ENCODE data around the gene HOMER2. TPM values are rescaled to one million over a fixed set of nuclear protein-coding genes. Genes with fewer than 3 reads are reported as not detected.

Gene HOMER2
- total and polyA plus RNA-seq, 2 of the 13 experiments (the other 11 are each of a cell fraction or from before 2014, with no cell fraction given): 12.9 to 14.1 TPM

DNA sequence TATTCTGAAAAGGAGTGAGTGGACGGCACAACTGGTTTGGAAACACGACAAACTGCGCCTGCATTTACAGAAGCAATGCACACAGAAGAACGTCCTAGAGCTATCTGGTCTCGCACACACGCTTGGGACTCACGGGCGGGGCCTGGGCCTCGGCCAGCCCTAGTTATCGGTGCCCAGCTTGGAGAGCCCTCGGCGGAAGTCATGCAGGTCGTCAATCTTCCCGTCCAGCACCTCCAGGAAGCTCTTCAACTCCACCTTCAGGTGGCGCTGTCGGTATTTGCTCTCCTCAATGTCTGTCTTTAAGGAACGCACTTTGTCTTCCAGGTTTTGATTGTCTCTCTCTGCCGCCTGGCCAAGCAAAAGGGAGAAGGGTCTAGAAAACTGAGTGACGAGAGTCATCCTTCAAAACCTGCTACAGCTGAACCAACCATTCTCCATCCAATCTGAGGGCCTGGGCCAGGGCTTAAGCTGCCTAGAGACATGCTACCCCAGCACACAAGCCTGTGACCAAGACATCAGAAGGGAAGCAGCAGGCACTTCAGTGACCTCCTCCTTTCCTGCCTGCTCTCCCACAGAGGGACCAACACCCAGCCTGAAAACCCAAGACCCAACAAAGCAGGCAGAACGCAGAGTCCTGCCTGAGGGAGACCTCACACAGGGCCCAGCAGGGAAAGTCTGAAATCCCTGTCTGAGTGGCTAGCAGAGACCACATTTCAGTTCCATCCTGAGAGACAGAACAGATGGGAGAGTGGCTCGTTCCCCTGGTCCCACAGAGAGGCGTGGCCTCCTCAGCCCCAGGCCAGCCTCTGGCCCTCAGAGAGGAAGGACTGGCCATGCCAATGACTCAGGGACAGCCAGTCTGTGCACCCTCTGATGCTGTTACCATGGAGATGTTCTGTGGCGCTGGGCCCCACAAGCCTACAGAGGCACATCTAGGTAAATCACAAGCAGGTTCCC, 102.7 kb downstream of the HOMER2 start (continued):
- TF ChIP-seq SRY (CRISPR knock-in tag; IDR thresholded peaks at IDR 0.05): no peak
- TF ChIP-seq GABPA (IDR thresholded peaks at IDR 0.05; ENCODE audit: low read depth, low read length): no peak
- peak; percentile 78 for TF ChIP-seq GABPA (CRISPR knock-in tag; IDR thresholded peaks at IDR 0.05; ENCODE audit: low read depth)
- TF ChIP-seq, protein P1, sequence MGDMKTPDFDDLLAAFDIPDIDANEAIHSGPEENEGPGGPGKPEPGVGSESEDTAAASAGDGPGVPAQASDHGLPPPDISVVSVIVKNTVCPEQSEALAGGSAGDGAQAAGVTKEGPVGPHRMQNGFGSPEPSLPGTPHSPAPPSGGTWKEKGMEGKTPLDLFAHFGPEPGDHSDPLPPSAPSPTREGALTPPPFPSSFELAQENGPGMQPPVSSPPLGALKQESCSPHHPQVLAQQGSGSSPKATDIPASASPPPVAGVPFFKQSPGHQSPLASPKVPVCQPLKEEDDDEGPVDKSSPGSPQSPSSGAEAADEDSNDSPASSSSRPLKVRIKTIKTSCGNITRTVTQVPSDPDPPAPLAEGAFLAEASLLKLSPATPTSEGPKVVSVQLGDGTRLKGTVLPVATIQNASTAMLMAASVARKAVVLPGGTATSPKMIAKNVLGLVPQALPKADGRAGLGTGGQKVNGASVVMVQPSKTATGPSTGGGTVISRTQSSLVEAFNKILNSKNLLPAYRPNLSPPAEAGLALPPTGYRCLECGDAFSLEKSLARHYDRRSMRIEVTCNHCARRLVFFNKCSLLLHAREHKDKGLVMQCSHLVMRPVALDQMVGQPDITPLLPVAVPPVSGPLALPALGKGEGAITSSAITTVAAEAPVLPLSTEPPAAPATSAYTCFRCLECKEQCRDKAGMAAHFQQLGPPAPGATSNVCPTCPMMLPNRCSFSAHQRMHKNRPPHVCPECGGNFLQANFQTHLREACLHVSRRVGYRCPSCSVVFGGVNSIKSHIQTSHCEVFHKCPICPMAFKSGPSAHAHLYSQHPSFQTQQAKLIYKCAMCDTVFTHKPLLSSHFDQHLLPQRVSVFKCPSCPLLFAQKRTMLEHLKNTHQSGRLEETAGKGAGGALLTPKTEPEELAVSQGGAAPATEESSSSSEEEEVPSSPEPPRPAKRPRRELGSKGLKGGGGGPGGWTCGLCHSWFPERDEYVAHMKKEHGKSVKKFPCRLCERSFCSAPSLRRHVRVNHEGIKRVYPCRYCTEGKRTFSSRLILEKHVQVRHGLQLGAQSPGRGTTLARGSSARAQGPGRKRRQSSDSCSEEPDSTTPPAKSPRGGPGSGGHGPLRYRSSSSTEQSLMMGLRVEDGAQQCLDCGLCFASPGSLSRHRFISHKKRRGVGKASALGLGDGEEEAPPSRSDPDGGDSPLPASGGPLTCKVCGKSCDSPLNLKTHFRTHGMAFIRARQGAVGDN (CRISPR knock-in tag; IDR thresholded peaks at IDR 0.05): peak; percentile 57; the same call in 1 of the 2 replicates
- TF ChIP-seq KDM2A (CRISPR knock-in tag; IDR thresholded peaks at IDR 0.05; ENCODE audit: borderline replicate concordance, low read depth): peak; percentile 48; the same call in 1 of the 2 replicates
- 0 out of 2 replicates have a peak, but pooled peaks have one; percentile 15 for TF ChIP-seq ATF2 (CRISPR knock-in tag; IDR thresholded peaks at IDR 0.05)
- no peak for TF ChIP-seq ZNF503 (CRISPR knock-in tag; IDR thresholded peaks at IDR 0.05)
- peak; percentile 92 for TF ChIP-seq ZBTB38 (CRISPR knock-in tag; IDR thresholded peaks at IDR 0.05)
- TF ChIP-seq ZNF850 (CRISPR knock-in tag; conservative IDR thresholded peaks at IDR 0.05): no peak
- TF ChIP-seq PLRG1 (conservative IDR thresholded peaks at IDR 0.05): no peak
- TF ChIP-seq SAP130 (CRISPR knock-in tag; IDR thresholded peaks at IDR 0.05; ENCODE audit: low read depth): peak; percentile 9; the same call in 1 of the 2 replicates
- no peak for TF ChIP-seq USF2 (IDR thresholded peaks at IDR 0.05; ENCODE audit: low read depth, low read length)
- no peak for TF ChIP-seq USF2 (CRISPR knock-in tag; IDR thresholded peaks at IDR 0.05; ENCODE audit: borderline replicate concordance)
- TF ChIP-seq CAMTA2 (CRISPR knock-in tag; IDR thresholded peaks at IDR 0.05; ENCODE audit: borderline replicate concordance): no peak
- no peak for TF ChIP-seq PHB2 (IDR thresholded peaks at IDR 0.05; ENCODE audit: partially characterized antibody)
- no peak for TF ChIP-seq ZBTB37 (CRISPR knock-in tag; IDR thresholded peaks at IDR 0.05)
- TF ChIP-seq ZNF546 (CRISPR knock-in tag; conservative IDR thresholded peaks at IDR 0.05): no peak
- peak; percentile 72 for TF ChIP-seq TEAD3 (CRISPR knock-in tag; optimal IDR thresholded peaks at IDR 0.05; ENCODE audit: borderline replicate concordance)
